ENCODE measurements around the gene MINAR2.
A peak's percentile ranks its signal among the peaks of the same experiment; 100 is the strongest.

MINAR2 gene, protein sequence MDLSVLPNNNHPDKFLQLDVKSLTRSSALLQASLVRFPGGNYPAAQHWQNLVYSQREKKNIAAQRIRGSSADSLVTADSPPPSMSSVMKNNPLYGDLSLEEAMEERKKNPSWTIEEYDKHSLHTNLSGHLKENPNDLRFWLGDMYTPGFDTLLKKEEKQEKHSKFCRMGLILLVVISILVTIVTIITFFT

GRCh38 chr5:129747572-129748407 lies at the start of gene MINAR2:
TSS of gene MINAR2 (plus strand) at chr5:129748094. CDS start at chr5:129748191, 97 bp downstream.
- no peak for DNase-seq

DNA sequence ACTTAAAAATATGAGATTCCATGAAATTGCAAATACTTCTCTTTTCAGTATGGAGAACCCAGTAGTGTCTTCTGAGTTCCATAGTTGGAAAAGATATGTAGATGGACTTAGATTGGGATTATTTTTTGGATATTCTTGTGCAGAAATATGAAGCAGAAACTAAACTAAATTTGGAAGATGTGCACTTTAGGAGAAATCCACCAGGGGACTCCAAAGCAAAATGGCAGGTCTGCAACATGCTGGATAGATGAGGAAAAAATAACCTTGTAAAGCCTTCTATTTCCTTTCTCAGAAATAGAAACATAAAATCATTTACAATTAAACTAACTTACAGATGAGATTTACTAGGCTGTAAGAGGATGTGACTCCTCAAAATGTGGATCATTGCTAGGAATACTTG lies 49.2 kb upstream of the MINAR2 start:
- DNase-seq, result no peak

DNA sequence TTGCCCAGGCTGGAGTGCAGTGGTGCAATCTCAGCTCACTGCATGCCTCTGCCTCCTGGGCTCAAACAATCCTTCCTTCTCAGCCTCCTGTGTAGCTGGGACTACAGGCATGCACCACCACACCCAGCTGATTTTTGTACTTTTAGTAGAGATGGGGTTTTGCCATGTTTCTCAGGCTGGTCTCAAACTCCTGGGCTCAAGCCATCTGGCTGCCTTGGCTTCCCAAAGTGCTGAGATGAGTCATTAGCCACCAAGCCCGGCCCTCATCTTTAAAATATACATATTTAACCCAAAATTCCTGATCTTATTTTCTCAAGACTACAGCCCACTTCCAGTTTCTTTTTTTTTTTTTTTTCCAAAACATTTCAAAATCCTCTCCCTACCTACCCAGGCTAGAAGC lies 31.7 kb upstream of the MINAR2 start:
- no peak for DNase-seq

DNA sequence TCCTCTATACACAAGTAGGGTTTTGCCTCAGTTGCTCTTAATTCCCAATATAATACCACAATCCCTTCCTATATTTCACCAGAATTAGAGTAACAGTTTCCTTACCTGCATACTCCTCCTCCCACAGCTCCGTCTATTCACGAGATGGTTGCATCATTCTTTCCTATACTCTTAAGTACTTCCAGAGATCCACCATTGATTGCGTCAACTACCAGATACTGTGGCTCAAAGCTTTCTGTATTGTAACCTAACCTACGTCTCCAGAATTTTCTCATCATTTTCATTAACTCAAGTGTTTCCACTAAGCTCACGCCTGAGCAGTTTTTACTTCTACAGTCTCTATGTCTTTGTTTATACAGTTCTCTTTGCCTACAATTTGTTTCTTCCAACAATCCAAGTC lies 31.2 kb upstream of the MINAR2 start:
- no peak for DNase-seq

- DNase-seq, result no peak
These were observed 30.1 kb upstream of the MINAR2 start for GRCh38 chr5:129717751-129718310.

GRCh38 chr5:129718471-129719090 lies 29.3 kb upstream of the MINAR2 start:
- DNase-seq, result no peak

- DNase-seq, result no peak
These were observed 23.7 kb upstream of the MINAR2 start for GRCh38 chr5:129724222-129724621.

- DNase-seq, result no peak
These were observed 23.2 kb upstream of the MINAR2 start for GRCh38 chr5:129724647-129725046.

- DNase-seq, result no peak
These were observed 8.1 kb upstream of the MINAR2 start for GRCh38 chr5:129739773-129740172.

- DNase-seq, result no peak
These were observed 4.2 kb upstream of the MINAR2 start for GRCh38 chr5:129743541-129744187.

- no peak for DNase-seq
These were observed 1.9 kb upstream of the MINAR2 start for GRCh38 chr5:129745997-129746396.

- DNase-seq, result no peak
These were observed 1.0 kb upstream of the MINAR2 start for GRCh38 chr5:129746876-129747275.

DNA sequence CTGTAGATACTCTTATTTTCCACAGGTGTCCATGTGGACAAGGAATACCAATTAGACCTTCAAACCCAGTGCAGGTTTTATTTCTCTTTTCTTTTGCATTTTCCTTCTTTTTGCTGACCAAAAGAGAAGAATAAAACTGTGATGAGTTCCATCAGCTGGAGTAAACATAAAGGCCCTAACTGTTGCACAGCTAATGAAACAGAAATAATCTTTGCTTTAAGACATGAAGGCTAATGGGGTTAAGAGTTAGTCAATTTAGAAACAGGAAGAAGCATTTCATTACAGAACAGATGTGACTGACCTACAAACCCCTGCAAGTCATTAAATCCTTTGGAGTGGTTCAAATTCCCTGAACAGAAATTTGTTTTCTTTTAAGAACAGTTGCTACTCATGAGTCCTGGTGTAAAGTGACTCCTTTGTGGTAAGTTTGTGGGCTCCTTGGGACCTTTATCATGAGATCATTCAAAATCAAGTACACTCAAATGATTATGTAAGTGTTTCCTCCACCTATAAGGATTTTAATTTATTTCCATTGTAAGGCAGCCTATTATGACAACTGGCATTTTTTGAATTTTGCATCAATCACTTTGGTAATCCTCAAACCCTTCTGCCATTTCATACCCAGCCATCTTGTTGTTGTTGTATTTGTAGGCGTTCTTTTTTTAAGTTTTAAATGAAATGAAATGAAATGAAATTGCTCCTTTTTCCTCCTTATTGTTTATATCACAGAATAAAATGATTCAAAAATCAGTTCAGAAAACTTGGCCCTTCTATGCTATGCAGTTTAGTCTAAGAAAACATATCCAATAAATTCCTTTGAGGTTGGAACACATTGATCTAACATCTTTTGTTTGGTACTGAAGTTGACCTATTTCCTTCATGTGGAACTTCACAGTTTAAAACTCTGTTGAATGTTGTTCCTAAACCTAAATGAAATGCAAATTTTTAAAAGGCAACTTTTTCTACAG lies 1.3 kb downstream of the MINAR2 start:
- DNase-seq, result no peak

- no peak for DNase-seq
These were observed 12.9 kb downstream of the MINAR2 start for GRCh38 chr5:129760636-129761325.

- no peak for DNase-seq
These were observed 15.8 kb downstream of the MINAR2 start for GRCh38 chr5:129763651-129764050.

DNA sequence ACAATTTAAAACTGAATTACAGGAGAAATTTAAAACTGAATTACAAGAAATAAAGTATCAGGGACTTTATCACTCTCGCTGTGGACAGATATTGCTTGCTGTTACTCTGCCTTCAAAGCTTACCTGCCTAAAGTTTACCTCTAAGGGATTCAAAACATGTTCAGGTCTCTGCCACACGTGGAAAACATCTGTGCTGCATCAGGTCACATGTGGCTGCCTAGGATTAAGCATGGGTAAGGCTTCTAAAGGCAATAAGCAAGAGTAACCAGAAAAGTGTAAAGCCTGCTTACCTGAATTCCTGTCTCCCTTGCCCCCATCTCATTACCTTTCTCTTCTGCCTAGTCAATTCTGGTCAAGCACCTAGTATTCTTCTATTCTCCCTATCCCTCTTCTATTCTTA lies 18.9 kb downstream of the MINAR2 start:
- DNase-seq, result no peak

DNA sequence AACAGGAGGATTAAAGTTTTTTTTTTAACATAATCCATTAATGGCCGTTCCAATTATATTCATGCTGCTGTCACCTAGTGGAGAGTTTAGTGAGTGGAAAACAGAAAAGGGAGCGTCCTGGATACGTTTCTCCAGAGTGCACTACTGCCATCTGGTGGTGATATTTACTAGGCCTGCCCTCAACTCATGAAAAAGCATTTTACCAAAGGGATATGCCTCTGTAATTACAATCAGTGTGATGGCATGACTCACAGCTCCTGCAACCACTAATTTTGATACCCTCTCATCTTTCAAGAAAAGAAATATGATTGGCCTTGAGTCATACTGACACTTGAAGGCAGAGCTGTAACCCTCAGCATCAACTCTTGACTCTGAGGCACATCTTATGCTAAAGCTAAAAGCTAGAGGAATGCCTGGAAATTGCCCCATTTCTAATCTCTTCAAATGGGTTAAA lies 20.1 kb downstream of the MINAR2 start:
- DNase-seq, result peak; percentile 14 to 57

DNA sequence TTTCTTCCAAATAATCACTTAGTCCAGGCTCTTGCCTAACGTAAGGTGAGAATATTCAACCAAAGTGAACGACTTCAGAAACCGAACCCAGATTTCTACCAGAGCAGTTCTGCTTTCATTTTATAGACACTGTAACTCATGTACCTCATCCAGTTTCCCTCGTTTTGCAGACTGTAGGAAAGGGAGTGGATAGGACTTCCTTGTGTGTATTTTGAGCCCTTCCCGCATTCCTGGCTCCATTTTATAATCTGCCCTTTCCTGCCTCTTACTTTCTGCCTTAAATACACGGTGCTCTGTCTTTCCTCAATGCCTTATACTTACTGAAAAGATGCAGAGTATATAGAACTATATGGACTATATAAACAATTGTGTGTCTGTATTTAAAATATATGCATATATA lies 20.8 kb downstream of the MINAR2 start:
- DNase-seq, result no peak

DNA sequence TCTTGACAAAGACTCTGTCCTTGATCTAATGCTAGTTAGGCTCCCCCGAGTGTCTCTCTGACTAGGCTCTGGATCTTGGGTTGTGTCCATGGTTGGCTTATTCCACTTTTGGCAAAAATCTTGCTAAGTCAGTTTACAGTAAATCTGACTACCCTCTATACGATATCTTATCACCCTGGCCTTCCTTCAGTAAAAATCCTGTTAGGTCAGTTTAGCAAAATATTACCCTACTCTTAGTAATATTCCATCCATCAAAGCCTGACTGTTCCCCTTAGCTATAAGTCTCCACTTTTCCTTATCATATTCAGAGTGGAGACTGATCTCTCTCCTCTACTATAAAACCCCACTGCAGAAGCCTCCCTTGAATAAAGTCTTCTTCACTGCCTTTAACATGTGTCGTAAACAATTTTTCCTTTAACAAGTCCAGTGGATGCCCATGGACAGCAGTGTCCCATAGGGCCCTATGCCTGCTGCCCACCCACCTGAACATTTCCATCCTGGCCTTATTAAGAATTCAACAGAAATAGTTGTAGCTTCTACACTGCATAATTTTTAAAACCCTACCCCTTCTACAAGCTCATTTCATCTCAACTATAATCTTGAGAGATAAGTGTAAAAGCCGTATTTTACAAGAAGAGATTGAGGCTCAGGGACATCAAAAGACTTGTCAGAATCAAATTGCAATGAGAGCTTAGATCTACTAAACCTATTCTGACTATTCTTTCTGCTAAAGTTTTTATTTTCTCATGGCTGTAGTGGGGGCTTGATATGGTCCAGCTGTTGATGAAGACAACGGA lies 22.3 kb downstream of the MINAR2 start:
- no peak for DNase-seq
